ENCODE results near the gene SHB. TPM values are rescaled to one million over a fixed set of nuclear protein-coding genes. Genes with fewer than 3 reads are reported as not detected.

SHB gene
- total RNA-seq, 1 donor from 2014 or later = 20.9 TPM

- Histone ChIP-seq H3K27ac (peak overlapping the region; percentile 49), H3K4me1 (peaks cover 81% of the 10 kb centered on the region), H3K4me3 (no peak overlapping the region), H3K27me3 (no peaks in the 10 kb centered on the region), H3K36me3 (no peaks in the 10 kb centered on the region), H3K9me3 (no peaks in the 10 kb centered on the region)
- intact Hi-C loops (cut with DNase I) = loop anchor here (5.0 kb wide), 1 partner anchor 44 kb away; the partner anchor contains the start of gene SHB
- TF ChIP-seq POLR2AphosphoS5 (IDR thresholded peaks at IDR 0.05; ENCODE audit: insufficient read depth in 1 of 2, low read depth in 1 of 2) (no peak), CTCF (IDR thresholded peaks at IDR 0.05) (no peak), POLR2A (IDR thresholded peaks at IDR 0.05) (no peak)
- DNase-seq (ENCODE audit: extremely low spot score in 2 of 2) = no peak
Measured at GRCh38 chr9:38023661-38024035, 45.4 kb downstream of the SHB start.

GRCh38 chr9:38022995-38023394 is 46.0 kb downstream of the SHB start:
- DNase-seq (ENCODE audit: extremely low spot score in 2 of 2) = no peak

GRCh38 chr9:38022203-38022895 is 46.7 kb downstream of the SHB start:
- H3K27me3 ChIP-seq = no peaks in the 10 kb centered on the region
- H3K36me3 ChIP-seq = no peaks in the 10 kb centered on the region
- no peaks in the 10 kb centered on the region for H3K9me3 ChIP-seq
- no peak overlapping the region for H3K27ac ChIP-seq
- H3K4me1 ChIP-seq = peaks cover 85% of the 10 kb centered on the region
- TF ChIP-seq CTCF (IDR thresholded peaks at IDR 0.05) (no peak), POLR2AphosphoS5 (IDR thresholded peaks at IDR 0.05; ENCODE audit: insufficient read depth in 1 of 2, low read depth in 1 of 2) (no peak), POLR2A (IDR thresholded peaks at IDR 0.05) (no peak)
- DNase-seq (ENCODE audit: extremely low spot score in 2 of 2) = no peak
- intact Hi-C loops (cut with DNase I) = loop anchor here (5.0 kb wide), 1 partner anchor 45 kb away; the partner anchor contains the start of gene SHB
- no peak overlapping the region for H3K4me3 ChIP-seq

More at GRCh38 chr9:38022995-38023394, 46.0 kb downstream of the SHB start:
- no peak for TF ChIP-seq POLR2AphosphoS5 (IDR thresholded peaks at IDR 0.05; ENCODE audit: insufficient read depth in 1 of 2, low read depth in 1 of 2)
- intact Hi-C loops (cut with DNase I) = loop anchor here (5.0 kb wide), 1 partner anchor 44 kb away; the partner anchor contains the start of gene SHB
- H3K4me3 ChIP-seq = no peak overlapping the region
- no peak overlapping the region for H3K27ac ChIP-seq
- H3K36me3 ChIP-seq = no peaks in the 10 kb centered on the region
- H3K27me3 ChIP-seq = no peaks in the 10 kb centered on the region
- H3K9me3 ChIP-seq = no peaks in the 10 kb centered on the region
- H3K4me1 ChIP-seq = peaks cover 86% of the 10 kb centered on the region

- Histone ChIP-seq H3K36me3 (no peaks in the 10 kb centered on the region), H3K4me1 (peaks cover 82% of the 10 kb centered on the region), H3K4me3 (no peak overlapping the region), H3K9me3 (no peaks in the 10 kb centered on the region), H3K27me3 (no peaks in the 10 kb centered on the region), H3K27ac (no peak overlapping the region)
- no peak for TF ChIP-seq CTCF (IDR thresholded peaks at IDR 0.05)
- TF ChIP-seq POLR2AphosphoS5 (IDR thresholded peaks at IDR 0.05; ENCODE audit: insufficient read depth in 1 of 2, low read depth in 1 of 2) = no peak
- TF ChIP-seq POLR2A (IDR thresholded peaks at IDR 0.05) = no peak
- intact Hi-C loops (cut with DNase I) = loop anchor here (5.0 kb wide), 1 partner anchor 47 kb away; the partner anchor contains the start of gene SHB
- no peak for DNase-seq (ENCODE audit: extremely low spot score in 2 of 2)
Measured at GRCh38 chr9:38020151-38021076, 48.6 kb downstream of the SHB start.

- Histone ChIP-seq H3K4me3 (no peak overlapping the region), H3K4me1 (peaks cover 75% of the 10 kb centered on the region), H3K27me3 (no peaks in the 10 kb centered on the region), H3K36me3 (no peaks in the 10 kb centered on the region), H3K9me3 (no peaks in the 10 kb centered on the region), H3K27ac (no peak overlapping the region)
- TF ChIP-seq POLR2A (IDR thresholded peaks at IDR 0.05) = no peak
- TF ChIP-seq CTCF (IDR thresholded peaks at IDR 0.05) = no peak
- TF ChIP-seq POLR2AphosphoS5 (IDR thresholded peaks at IDR 0.05; ENCODE audit: insufficient read depth in 1 of 2, low read depth in 1 of 2) = no peak
- no peak for DNase-seq (ENCODE audit: extremely low spot score in 2 of 2)
- intact Hi-C loops (cut with DNase I) = loop anchor here (5.0 kb wide), 1 partner anchor 48 kb away; the partner anchor contains the start of gene SHB
Measured at GRCh38 chr9:38019731-38020130, 49.3 kb downstream of the SHB start.
